ENCODE measurements around the gene CACNA2D1. TPM values are rescaled to one million over a fixed set of nuclear protein-coding genes. Genes with fewer than 3 reads are reported as not detected.
"Not testable (repeated sequence)": the region's sequence is repeated elsewhere in the genome, so short reads cannot be mapped to it uniquely, and the experiment has no call there.

Gene CACNA2D1
- total and polyA plus RNA-seq, 2 donors (not counting 1 experiment from before 2014, with no cell fraction given): 31.7 to 64.4 TPM

- no peak overlapping the region for H3K4me3 ChIP-seq (replicated peaks in 1 of 4; ENCODE audit: control extremely low read depth in 1 of 4, insufficient read depth in 1 of 4, low read depth in 3 of 4, low read length in 4 of 4)
- no peak overlapping the region for H3K9ac ChIP-seq (ENCODE audit: insufficient read depth, low read length)
- H3K9me3 ChIP-seq (ENCODE audit: control insufficient read depth, insufficient read depth, low read depth, low read length): no peaks in the 10 kb centered on the region
- H3K36me3 ChIP-seq (ENCODE audit: control insufficient read depth, insufficient read depth, low read length): no peaks in the 10 kb centered on the region
- no peak overlapping the region for H3K27ac ChIP-seq (ENCODE audit: insufficient read depth, low read length)
- TF ChIP-seq EZH2 (IDR thresholded peaks at IDR 0.05; ENCODE audit: low read length, missing control alignments): no peak
- TF ChIP-seq, protein P1, sequence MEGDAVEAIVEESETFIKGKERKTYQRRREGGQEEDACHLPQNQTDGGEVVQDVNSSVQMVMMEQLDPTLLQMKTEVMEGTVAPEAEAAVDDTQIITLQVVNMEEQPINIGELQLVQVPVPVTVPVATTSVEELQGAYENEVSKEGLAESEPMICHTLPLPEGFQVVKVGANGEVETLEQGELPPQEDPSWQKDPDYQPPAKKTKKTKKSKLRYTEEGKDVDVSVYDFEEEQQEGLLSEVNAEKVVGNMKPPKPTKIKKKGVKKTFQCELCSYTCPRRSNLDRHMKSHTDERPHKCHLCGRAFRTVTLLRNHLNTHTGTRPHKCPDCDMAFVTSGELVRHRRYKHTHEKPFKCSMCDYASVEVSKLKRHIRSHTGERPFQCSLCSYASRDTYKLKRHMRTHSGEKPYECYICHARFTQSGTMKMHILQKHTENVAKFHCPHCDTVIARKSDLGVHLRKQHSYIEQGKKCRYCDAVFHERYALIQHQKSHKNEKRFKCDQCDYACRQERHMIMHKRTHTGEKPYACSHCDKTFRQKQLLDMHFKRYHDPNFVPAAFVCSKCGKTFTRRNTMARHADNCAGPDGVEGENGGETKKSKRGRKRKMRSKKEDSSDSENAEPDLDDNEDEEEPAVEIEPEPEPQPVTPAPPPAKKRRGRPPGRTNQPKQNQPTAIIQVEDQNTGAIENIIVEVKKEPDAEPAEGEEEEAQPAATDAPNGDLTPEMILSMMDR (conservative IDR thresholded peaks at IDR 0.05 in 1 of 2, IDR thresholded peaks at IDR 0.05 in 1 of 2; ENCODE audit: low read depth in 1 of 2, low read length in 2 of 2): no peak
- no peaks in the 10 kb centered on the region for H3K27me3 ChIP-seq (ENCODE audit: control insufficient read depth, insufficient read depth, low read length)
- no peaks in the 10 kb centered on the region for H3K79me2 ChIP-seq (ENCODE audit: control insufficient read depth, insufficient read depth, low read length)
- H3K4me2 ChIP-seq (ENCODE audit: extremely low read depth, insufficient read depth, low read length): no peak overlapping the region
- H2AFZ ChIP-seq (ENCODE audit: low read length): no peak overlapping the region
- DNase-seq (ENCODE audit: low read depth in 2 of 2): peak in 1 of 2 donors; percentile 14
- H3K4me1 ChIP-seq (ENCODE audit: control insufficient read depth, extremely low read depth, insufficient read depth, low read length): no peaks in the 10 kb centered on the region
- H4K20me1 ChIP-seq (ENCODE audit: control insufficient read depth, extremely low read depth, insufficient read depth, low read length): no peaks in the 10 kb centered on the region
These were observed 55.4 kb downstream of the CACNA2D1 start for GRCh38 chr7:82388138-82388537.

DNA sequence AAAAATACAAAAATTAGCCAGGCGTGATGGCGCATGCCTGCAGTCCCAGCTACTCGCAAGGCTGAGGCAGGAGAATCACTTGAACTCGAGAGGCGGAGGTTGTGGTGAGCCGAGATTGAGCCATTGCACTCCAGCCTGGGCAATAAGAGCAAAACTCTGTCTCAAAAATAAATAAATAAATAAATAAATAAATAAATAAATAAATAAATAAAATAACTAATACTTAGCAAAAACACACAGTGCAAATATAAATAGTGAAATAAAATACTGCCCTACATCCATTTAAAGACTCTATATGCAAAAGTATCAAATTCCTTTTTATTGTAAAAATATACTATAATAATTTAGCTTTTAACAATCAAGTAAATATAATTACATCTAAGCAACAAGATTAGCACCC is 57.0 kb downstream of the CACNA2D1 start:
- H4K20me1 ChIP-seq (ENCODE audit: control insufficient read depth, extremely low read depth, insufficient read depth, low read length); H3K79me2 ChIP-seq (ENCODE audit: control insufficient read depth, insufficient read depth, low read length); H3K36me3 ChIP-seq (ENCODE audit: control insufficient read depth, insufficient read depth, low read length); H3K9ac ChIP-seq (ENCODE audit: insufficient read depth, low read length); H2AFZ ChIP-seq (ENCODE audit: low read length); DNase-seq (ENCODE audit: low read depth in 2 of 2); H3K27me3 ChIP-seq (ENCODE audit: control insufficient read depth, insufficient read depth, low read length); H3K9me3 ChIP-seq (ENCODE audit: control insufficient read depth, insufficient read depth, low read depth, low read length); H3K4me1 ChIP-seq (ENCODE audit: control insufficient read depth, extremely low read depth, insufficient read depth, low read length); H3K4me3 ChIP-seq (replicated peaks in 1 of 4; ENCODE audit: control extremely low read depth in 1 of 4, insufficient read depth in 1 of 4, low read depth in 3 of 4, low read length in 4 of 4); H3K4me2 ChIP-seq (ENCODE audit: extremely low read depth, insufficient read depth, low read length); H3K27ac ChIP-seq (ENCODE audit: insufficient read depth, low read length): not testable (repeated sequence)

DNA sequence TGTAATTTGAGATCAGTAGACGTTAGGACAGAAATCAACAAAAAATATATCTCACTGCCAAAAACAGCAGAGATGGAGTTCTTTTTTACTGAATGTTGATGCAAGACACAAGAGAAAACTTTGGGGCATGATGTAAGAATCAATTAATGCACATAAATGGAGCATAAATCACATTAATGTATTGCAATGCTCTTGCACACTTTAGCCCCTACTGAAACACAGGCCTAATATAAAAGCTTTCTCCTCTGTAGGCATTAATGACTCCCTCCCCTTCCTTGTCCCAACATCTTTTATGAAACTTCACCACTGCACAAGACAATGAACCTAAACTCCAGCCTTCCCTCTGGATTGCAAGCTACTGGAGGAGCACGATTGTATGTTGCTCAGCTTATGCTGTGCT is 58.8 kb downstream of the CACNA2D1 start:
- H3K4me2 ChIP-seq (ENCODE audit: extremely low read depth, insufficient read depth, low read length): no peak overlapping the region
- H3K4me3 ChIP-seq (replicated peaks in 1 of 4; ENCODE audit: control extremely low read depth in 1 of 4, insufficient read depth in 1 of 4, low read depth in 3 of 4, low read length in 4 of 4): no peak overlapping the region
- no peaks in the 10 kb centered on the region for H3K36me3 ChIP-seq (ENCODE audit: control insufficient read depth, insufficient read depth, low read length)
- no peaks in the 10 kb centered on the region for H4K20me1 ChIP-seq (ENCODE audit: control insufficient read depth, extremely low read depth, insufficient read depth, low read length)
- no peak overlapping the region for H2AFZ ChIP-seq (ENCODE audit: low read length)
- no peaks in the 10 kb centered on the region for H3K79me2 ChIP-seq (ENCODE audit: control insufficient read depth, insufficient read depth, low read length)
- TF ChIP-seq EZH2 (IDR thresholded peaks at IDR 0.05; ENCODE audit: low read length, missing control alignments): no peak
- TF ChIP-seq, protein P1 (conservative IDR thresholded peaks at IDR 0.05 in 1 of 2, IDR thresholded peaks at IDR 0.05 in 1 of 2; ENCODE audit: low read depth in 1 of 2, low read length in 2 of 2): no peak
- H3K4me1 ChIP-seq (ENCODE audit: control insufficient read depth, extremely low read depth, insufficient read depth, low read length): no peaks in the 10 kb centered on the region
- H3K9me3 ChIP-seq (ENCODE audit: control insufficient read depth, insufficient read depth, low read depth, low read length): no peaks in the 10 kb centered on the region
- H3K9ac ChIP-seq (ENCODE audit: insufficient read depth, low read length): no peak overlapping the region
- H3K27me3 ChIP-seq (ENCODE audit: control insufficient read depth, insufficient read depth, low read length): no peaks in the 10 kb centered on the region
- DNase-seq (ENCODE audit: low read depth in 2 of 2): no peak
- H3K27ac ChIP-seq (ENCODE audit: insufficient read depth, low read length): no peak overlapping the region

Data from fibroblast of lung (primary cell).